ENCODE measurements around the gene WDR83.
A peak's percentile ranks its signal among the peaks of the same experiment; 100 is the strongest.
"Not testable (repeated sequence)": the region's sequence is repeated elsewhere in the genome, so short reads cannot be mapped to it uniquely, and the experiment has no call there.

The WDR83 gene

DNA sequence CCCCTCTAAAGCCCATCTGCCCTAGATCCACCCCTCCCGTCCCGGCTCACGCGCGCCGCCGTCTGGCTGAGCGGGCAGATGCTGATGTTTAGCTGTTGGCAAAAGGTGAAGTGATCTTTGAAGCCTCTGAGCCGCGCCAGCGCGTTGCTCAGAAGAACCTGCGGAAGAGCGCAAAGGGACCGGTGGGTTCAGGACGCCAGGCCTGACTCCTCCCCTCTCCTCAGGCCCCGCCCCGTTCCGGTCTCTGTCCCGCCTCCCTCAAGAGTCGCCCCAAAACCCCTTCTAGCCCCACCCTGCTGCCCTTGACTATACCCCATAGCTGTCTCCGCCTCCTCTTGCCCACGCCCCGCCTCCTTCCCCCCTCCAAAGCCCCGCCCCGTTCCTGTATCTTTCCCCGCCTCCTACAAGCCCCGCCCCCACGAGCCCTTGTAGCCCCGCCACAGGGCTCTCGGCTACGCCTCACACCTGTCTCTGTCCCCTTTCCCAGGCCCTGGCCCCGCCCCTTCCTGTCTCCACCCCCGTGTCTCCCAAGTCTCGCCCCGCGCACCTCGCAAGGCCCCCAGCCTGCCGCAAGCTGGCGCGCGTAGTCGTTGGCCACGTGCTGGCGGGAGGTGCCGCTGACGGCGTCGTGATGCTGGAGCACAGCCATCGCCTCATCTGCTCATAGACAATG, 9.6 kb upstream of the WDR83 start:
- no peak for DNase-seq

DNA sequence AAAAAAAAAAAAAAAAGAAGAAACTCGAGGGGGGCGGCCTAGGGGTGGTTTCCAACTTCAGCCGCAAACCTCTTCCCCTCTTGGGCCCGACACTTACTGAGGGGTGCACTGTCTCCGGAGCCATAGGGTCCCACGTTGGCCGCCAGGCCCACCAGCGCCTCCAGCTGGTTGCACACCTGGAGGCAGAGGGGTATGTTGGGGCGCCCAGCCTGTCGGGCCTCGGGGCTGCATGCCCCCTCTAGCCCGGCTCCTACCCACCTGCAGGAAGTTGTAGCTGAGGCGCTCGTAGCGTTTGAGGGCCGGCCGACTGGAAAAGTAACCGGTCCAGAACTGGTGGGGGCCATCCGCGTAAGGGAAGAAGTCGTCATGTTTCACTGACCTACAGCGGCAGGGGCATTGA, 8.6 kb upstream of the WDR83 start:
- DNase-seq = no peak

GRCh38 chr19:12660980-12661379, 5.6 kb upstream of the WDR83 start:
- DNase-seq = no peak

DNA sequence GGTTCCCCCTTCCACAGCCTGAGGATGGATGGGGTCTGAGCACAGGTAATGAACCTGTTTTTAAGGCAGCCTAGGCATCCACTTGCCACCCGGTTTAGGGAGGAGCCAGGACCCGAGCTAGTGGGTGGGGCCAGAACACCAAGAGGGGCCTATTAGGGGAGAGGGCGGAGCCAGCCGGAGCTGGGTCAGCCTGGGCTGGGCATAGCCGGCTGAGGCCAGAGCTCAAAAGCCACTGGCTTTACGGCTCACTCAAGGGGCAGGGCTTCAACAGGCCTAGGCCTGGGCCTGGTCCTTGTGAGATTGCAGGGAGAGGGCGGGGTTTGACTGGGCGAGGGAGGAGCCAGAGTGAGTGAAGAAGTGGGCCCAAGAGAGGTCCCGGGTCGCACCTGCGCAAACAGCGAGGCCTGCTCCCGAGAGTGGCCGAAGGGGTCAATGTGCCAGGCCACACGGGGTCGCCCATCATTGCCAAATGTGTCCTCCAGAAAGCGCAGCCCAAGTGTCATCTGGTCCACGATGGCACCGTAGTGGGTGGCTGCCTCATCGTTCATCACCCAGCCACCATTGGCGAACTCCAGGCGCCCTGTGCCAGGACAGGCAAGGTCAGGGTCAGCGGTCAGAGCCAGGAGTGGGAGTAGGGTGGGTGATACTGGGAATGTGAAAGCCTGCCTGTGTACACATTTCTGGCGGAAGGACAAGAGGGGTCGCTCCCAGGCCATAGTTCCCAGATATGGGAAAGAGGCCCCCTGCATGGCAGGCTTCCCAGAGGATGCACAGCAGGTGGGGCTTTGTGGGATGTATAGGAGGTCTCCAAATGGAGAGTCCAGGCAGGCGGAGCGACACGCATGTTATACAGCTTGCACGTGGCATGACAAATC, 2.0 kb upstream of the WDR83 start:
- DNase-seq = peak in 1 of 2 experiments; percentile 33

- no peak for DNase-seq
Measured at GRCh38 chr19:12665281-12665573, 1.4 kb upstream of the WDR83 start.

- DNase-seq = no peak
Measured at GRCh38 chr19:12665671-12666264, 839 bp upstream of the WDR83 start.

DNA sequence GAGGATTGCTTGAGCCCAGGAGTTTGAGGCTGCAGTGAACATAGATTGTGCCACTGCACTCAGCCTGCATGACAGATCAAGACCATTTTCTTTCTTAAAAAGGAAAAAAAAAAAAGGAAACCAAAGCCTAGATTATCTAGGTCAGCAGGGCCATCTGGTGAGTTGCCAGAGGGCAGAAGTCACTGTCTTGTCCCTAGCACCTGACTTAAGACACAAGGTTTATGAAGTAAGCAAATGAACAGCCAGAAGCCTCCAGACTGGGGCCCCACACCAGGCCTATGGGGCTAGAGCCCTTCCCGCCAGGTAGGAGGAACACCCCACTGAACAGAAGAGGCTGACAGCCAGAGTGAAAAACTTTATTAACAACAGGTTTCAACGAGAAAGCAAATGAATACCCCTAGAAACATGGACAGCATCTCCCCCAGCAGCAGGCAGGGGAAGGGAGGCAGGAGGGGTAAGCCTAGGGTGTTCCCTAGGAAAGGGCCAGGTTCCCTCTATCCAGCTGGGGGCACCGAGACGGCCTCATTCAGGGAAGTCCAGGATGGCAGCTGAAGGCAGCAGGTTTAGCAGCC, 1.2 kb downstream of the WDR83 start:
- DNase-seq = no peak

DNA sequence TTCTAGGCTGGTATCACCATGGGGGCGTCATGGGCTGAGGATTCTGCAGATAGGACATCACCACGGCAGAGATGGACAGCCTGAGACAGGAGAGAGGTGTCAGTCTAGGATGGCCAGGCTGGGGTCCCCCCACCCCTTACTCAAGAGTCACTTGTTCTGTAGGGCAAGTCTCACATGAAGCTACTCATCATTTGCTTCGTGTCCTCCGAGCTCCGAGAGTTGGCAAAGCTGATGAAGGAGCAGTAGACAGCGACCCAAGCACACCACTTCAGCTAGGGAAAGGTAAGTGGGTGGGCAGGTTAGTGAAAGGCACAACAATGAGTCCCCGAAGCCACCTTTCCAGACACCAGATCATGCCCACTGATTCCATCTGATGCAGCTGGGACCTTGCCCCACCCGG, 1.7 kb downstream of the WDR83 start:
- no peak for DNase-seq

DNA sequence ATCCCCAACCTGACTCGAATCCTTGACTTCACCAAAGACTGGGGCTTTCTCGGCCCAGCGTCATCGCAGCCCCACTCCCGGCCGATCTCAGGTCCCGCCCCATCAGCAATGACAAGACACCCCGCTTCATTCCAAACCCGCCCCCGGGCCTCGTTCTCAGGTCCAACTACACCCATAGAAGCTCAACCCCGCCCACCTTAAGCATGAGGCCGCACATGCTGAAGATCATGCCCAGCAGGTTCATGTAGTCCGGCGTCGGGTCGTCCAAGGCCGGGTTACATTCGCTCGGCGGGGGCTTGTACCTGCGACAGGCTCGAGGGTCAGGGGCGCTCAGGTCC, 2.3 kb downstream of the WDR83 start:
- peak in 1 of 2 experiments; percentile 67 for DNase-seq

GRCh38 chr19:12669270-12670158, 2.9 kb downstream of the WDR83 start:
- peak; percentile 46 to 90 for DNase-seq

- DNase-seq = no peak
Measured at GRCh38 chr19:12670159-12670928, 3.7 kb downstream of the WDR83 start.

- DNase-seq = no peak
Measured at GRCh38 chr19:12672744-12673143, 6.1 kb downstream of the WDR83 start.

- no peak for DNase-seq
Measured at GRCh38 chr19:12675399-12675798, 8.8 kb downstream of the WDR83 start.

- DNase-seq = no peak
Measured at GRCh38 chr19:12675940-12676339, 9.3 kb downstream of the WDR83 start.

DNA sequence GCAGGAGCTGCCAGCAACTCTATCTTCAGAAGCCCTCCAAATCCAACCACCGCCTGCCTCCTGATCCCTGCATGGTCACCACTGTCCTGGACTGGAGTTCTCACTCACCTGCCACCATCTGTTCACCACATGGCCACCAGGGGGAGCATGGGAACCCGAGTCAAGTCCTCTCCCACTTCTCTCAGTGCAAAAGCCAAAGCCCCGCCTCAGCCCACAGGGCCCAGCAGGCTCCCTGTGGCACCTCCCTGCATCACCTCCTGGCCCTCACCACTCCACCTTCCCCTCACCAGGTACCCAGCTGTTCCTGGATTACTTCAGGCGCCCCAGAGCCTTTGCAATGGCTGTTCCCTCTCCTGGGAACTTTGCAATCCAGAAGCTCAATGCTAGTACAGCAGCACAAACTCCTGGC, 9.8 kb downstream of the WDR83 start:
- peak; percentile 64 to 67 for DNase-seq

DNA sequence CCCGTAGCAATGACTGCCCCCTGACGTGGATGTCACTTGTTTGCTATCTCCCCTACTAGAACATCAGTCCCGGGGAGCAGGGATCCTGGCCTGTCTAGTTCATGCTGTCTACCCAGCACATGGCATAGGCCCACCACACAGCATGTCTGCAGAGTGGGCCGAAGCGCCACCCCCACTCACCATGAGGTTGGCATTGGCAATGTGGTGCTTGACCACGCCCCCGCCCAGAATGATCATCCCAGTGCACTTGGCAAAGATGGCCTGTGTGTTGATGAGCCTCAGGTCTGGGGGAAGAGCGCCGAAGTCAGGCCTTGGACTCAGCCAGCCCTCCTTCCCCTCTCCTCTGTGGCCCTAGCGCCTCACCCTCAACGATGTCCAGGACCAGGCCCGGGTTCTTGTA, 10.3 kb downstream of the WDR83 start:
- no peak for DNase-seq

GRCh38 chr19:12678039-12678438, 11.4 kb downstream of the WDR83 start:
- DNase-seq = not testable (repeated sequence)

GRCh38 chr19:12680034-12680433, 13.4 kb downstream of the WDR83 start:
- DNase-seq = no peak

DNA sequence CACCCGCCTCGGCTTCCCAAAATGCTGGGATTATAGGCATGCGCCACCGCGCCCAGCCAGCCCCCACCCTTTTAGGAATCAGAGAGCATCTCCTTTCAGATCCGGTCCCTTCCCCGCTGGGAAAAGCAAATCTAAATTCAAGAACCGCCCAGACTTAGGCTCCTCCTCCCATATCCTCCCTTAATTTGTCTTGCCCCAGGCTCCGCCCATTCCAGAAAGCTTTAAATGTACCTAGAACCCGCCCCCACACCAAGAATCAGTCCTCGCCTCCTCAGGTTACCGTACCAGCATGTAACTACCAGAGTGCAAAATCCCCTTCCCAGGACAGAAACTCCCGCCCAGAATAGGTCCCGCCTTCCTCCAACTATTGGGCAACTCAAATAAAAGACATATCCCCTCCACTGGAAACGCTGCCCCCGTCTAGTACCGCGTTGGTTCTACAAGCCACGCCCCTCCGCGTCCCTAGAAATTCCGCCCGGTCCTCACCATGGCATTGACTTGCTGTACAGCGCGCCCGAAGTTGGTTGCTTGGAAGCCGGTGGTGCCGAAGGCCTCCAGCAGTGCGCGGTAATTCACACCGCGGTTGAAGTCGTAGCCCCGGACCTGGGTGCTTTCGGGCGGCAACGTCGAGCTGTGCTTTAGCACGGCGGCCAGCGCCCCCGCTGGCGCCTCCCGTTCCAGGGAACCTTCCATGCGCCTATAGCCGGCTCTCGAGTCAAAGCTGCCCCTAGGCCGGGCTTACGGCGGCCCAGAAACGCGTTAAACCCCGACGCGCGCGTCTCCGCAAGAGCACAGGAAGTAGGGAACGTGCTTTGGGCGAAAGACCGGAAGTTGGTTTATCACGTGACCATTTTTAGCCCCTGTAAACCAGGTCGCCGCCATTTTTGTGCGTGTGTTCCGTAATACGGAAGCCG, 14.7 kb downstream of the WDR83 start, which contains the start of gene DHPS:
Gene DHPS, minus strand, starts transcription at position 807 of the 914 bp plus-strand sequence. Its CDS starts 114 bp downstream, at position 693.
- DNase-seq = peak; percentile 94 to 98

DNA sequence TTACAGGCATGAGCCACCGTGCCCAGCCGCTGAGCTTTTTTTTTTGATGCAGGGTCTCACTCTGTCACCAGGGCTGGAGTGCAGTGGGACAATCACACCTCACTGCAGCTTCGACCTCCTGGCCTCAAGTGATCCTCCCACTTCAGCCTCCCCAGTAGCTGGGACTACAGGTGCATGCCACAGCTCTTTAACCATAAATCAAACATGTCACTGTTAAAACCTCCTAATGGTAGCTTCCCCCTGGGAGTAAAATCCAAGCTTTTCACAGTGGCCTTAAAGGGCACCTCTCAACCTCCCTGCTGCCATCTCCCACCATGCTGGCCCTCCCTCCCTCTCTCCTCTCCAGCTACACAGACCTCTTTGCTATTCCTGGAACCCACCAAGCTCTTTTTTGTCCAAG, 19.2 kb downstream of the WDR83 start:
- no peak for DNase-seq
